Fibroblast of mammary gland (primary cell): Measurements from ENCODE around the gene ZAP70.

Experiments
- DNase-seq: peaks from one replicate; pipeline ENCODE4 v3.0.0-alpha.2; 2010; ENCODE audit warnings: low read depth
- H3K4me3 ChIP-seq: 2 replicates; pipeline ENCODE4 v1.5.1; 2011; ENCODE audit warnings: low read depth, mild to moderate bottlenecking, low read length, moderate library complexity; ENCODE audit not compliant: control insufficient read depth
- TF ChIP-seq, protein P1 (sequence below): conservative IDR thresholded peaks from 2 replicates; pipeline ENCODE4 v1.5.1; 2011; ENCODE audit warnings: low read depth, low read length, inconsistent platforms; ENCODE audit not compliant: control insufficient read depth, insufficient read depth

ZAP70 gene

DNA sequence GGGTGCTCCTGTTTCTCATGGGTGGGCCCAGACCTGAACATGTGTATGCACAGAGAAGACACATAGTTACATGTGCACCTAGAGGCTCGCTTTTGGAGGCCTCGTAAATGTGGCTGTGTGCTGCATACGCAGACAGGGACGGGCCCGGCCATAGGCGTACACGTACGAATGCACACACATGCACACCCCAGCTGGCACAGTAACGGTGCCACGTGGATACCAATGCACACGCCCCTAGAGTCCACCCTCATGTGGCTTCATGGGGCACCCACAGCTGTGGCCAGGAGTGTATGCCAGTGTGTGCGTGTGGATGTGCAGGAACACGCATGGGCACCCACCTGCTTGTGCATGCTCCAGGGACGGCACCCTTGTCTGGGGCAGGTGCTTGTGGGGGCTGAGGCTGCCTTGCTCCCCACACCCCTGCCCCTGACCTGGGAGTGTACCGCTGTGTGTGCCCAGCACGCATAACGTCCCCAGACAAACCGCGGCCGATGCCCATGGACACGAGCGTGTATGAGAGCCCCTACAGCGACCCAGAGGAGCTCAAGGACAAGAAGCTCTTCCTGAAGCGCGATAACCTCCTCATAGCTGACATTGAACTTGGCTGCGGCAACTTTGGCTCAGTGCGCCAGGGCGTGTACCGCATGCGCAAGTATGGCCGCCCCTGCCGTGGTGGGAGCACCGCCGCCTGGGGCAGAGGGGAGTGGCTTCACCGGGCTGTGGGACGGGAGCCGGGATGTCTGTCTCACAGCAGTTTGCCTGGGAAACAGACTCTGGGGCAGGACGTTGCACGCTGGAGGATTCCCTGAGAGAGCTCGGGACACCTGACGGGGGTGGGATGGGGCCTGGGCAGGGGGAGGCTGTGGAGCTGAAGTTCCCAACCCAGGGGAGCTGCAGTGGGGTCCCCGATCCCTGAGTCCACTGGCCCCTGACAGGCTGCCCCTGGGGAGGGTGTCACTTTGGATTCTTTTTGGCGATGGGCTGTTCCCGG, 21.0 kb downstream of the ZAP70 start:
- no peak overlapping the region for H3K4me3 ChIP-seq
- TF ChIP-seq, protein P1, sequence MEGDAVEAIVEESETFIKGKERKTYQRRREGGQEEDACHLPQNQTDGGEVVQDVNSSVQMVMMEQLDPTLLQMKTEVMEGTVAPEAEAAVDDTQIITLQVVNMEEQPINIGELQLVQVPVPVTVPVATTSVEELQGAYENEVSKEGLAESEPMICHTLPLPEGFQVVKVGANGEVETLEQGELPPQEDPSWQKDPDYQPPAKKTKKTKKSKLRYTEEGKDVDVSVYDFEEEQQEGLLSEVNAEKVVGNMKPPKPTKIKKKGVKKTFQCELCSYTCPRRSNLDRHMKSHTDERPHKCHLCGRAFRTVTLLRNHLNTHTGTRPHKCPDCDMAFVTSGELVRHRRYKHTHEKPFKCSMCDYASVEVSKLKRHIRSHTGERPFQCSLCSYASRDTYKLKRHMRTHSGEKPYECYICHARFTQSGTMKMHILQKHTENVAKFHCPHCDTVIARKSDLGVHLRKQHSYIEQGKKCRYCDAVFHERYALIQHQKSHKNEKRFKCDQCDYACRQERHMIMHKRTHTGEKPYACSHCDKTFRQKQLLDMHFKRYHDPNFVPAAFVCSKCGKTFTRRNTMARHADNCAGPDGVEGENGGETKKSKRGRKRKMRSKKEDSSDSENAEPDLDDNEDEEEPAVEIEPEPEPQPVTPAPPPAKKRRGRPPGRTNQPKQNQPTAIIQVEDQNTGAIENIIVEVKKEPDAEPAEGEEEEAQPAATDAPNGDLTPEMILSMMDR, result no peak
- no peak for DNase-seq

DNA sequence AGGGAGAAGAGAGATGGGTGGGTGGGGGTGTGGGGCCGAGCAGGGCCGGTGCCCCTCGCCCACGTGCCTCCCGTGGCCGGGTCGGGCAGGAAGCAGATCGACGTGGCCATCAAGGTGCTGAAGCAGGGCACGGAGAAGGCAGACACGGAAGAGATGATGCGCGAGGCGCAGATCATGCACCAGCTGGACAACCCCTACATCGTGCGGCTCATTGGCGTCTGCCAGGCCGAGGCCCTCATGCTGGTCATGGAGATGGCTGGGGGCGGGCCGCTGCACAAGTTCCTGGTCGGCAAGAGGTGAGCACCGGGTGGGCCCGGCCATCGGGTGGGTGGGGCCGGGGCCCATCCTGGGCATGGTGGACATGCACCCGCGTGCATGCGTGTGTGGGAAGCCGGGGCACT, 21.8 kb downstream of the ZAP70 start:
- TF ChIP-seq, protein P1, result no peak
- H3K4me3 ChIP-seq, result no peak overlapping the region
- DNase-seq, result no peak

GRCh38 chr2:97736185-97736584, 22.8 kb downstream of the ZAP70 start:
- no peak for DNase-seq
- TF ChIP-seq, protein P1, result no peak
- H3K4me3 ChIP-seq, result no peak overlapping the region

GRCh38 chr2:97736608-97737330, 23.4 kb downstream of the ZAP70 start:
- no peak for DNase-seq

DNA sequence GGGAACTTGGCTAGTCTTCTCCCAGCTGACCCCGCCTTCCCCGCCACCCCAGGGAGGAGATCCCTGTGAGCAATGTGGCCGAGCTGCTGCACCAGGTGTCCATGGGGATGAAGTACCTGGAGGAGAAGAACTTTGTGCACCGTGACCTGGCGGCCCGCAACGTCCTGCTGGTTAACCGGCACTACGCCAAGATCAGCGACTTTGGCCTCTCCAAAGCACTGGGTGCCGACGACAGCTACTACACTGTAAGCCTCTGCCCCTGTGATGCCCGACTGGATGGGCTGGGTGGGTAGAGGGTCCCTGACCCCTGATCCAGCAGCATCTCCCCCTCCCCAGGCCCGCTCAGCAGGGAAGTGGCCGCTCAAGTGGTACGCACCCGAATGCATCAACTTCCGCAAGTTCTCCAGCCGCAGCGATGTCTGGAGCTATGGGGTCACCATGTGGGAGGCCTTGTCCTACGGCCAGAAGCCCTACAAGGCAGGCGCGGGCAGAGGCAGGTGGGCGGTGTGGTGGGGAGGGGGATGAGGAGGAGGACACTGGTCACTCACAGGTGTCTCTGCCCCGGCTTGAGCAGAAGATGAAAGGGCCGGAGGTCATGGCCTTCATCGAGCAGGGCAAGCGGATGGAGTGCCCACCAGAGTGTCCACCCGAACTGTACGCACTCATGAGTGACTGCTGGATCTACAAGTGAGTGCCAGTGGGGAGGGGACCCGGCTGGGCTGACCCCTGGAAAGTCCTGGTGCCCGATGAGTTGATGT, 24.2 kb downstream of the ZAP70 start:
- TF ChIP-seq, protein P1, result no peak
- no peak for DNase-seq
- no peak overlapping the region for H3K4me3 ChIP-seq

More at GRCh38 chr2:97736608-97737330, 23.4 kb downstream of the ZAP70 start:
- TF ChIP-seq, protein P1, result no peak
- no peak overlapping the region for H3K4me3 ChIP-seq
